Measurements from ENCODE around the gene USP17L30. TPM values are rescaled to one million over a fixed set of nuclear protein-coding genes. Genes with fewer than 3 reads are reported as not detected.

The USP17L30 gene, protein sequence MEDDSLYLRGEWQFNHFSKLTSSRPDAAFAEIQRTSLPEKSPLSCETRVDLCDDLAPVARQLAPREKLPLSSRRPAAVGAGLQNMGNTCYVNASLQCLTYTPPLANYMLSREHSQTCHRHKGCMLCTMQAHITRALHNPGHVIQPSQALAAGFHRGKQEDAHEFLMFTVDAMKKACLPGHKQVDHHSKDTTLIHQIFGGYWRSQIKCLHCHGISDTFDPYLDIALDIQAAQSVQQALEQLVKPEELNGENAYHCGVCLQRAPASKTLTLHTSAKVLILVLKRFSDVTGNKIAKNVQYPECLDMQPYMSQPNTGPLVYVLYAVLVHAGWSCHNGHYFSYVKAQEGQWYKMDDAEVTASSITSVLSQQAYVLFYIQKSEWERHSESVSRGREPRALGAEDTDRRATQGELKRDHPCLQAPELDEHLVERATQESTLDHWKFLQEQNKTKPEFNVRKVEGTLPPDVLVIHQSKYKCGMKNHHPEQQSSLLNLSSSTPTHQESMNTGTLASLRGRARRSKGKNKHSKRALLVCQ
- total RNA-seq, result not detected in 2 replicates

DNA sequence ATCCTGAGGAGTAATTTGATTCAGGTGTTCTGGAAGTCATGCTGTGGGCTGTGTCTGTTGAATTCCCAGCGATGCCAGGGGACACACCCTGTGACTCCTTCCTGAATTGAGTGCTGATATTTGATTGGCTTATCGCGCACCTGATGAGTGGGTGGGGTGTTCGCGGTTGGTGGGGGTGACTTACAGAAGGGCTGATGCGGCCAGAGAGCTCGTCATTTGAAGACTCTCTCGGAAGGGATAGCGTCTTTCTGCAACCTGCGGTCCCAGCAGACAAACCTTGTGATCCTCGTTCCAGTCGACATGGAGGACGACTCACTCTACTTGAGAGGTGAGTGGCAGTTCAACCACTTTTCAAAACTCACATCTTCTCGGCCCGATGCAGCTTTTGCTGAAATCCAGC, at the start of gene USP17L30:
USP17L30 (plus strand) TSS at position 301 of the 400 bp plus-strand sequence; CDS start at position 301, 0 bp downstream.

DNA sequence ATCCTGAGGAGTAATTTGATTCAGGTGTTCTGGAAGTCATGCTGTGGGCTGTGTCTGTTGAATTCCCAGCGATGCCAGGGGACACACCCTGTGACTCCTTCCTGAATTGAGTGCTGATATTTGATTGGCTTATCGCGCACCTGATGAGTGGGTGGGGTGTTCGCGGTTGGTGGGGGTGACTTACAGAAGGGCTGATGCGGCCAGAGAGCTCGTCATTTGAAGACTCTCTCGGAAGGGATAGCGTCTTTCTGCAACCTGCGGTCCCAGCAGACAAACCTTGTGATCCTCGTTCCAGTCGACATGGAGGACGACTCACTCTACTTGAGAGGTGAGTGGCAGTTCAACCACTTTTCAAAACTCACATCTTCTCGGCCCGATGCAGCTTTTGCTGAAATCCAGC, 38.1 kb upstream of the USP17L30 start, which contains the start of gene USP17L24:
USP17L24 (plus strand) TSS at position 301 of the 400 bp plus-strand sequence; CDS start at position 301, 0 bp downstream.

DNA sequence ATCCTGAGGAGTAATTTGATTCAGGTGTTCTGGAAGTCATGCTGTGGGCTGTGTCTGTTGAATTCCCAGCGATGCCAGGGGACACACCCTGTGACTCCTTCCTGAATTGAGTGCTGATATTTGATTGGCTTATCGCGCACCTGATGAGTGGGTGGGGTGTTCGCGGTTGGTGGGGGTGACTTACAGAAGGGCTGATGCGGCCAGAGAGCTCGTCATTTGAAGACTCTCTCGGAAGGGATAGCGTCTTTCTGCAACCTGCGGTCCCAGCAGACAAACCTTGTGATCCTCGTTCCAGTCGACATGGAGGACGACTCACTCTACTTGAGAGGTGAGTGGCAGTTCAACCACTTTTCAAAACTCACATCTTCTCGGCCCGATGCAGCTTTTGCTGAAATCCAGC, 33.3 kb upstream of the USP17L30 start, which contains the start of gene USP17L25:
USP17L25 (plus strand) TSS at position 301 of the 400 bp plus-strand sequence; CDS start at position 301, 0 bp downstream.

DNA sequence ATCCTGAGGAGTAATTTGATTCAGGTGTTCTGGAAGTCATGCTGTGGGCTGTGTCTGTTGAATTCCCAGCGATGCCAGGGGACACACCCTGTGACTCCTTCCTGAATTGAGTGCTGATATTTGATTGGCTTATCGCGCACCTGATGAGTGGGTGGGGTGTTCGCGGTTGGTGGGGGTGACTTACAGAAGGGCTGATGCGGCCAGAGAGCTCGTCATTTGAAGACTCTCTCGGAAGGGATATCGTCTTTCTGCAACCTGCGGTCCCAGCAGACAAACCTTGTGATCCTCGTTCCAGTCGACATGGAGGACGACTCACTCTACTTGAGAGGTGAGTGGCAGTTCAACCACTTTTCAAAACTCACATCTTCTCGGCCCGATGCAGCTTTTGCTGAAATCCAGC, 28.6 kb upstream of the USP17L30 start, which contains the start of gene USP17L26:
USP17L26 (plus strand) TSS at position 301 of the 400 bp plus-strand sequence; CDS start at position 301, 0 bp downstream.

DNA sequence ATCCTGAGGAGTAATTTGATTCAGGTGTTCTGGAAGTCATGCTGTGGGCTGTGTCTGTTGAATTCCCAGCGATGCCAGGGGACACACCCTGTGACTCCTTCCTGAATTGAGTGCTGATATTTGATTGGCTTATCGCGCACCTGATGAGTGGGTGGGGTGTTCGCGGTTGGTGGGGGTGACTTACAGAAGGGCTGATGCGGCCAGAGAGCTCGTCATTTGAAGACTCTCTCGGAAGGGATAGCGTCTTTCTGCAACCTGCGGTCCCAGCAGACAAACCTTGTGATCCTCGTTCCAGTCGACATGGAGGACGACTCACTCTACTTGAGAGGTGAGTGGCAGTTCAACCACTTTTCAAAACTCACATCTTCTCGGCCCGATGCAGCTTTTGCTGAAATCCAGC, 23.8 kb upstream of the USP17L30 start, which contains the start of gene USP17L5:
USP17L5 (plus strand) TSS at position 301 of the 400 bp plus-strand sequence; CDS start at position 301, 0 bp downstream.

DNA sequence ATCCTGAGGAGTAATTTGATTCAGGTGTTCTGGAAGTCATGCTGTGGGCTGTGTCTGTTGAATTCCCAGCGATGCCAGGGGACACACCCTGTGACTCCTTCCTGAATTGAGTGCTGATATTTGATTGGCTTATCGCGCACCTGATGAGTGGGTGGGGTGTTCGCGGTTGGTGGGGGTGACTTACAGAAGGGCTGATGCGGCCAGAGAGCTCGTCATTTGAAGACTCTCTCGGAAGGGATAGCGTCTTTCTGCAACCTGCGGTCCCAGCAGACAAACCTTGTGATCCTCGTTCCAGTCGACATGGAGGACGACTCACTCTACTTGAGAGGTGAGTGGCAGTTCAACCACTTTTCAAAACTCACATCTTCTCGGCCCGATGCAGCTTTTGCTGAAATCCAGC, 19.1 kb upstream of the USP17L30 start, which contains the start of gene USP17L27:
USP17L27 (plus strand) TSS at position 301 of the 400 bp plus-strand sequence; CDS start at position 301, 0 bp downstream.

DNA sequence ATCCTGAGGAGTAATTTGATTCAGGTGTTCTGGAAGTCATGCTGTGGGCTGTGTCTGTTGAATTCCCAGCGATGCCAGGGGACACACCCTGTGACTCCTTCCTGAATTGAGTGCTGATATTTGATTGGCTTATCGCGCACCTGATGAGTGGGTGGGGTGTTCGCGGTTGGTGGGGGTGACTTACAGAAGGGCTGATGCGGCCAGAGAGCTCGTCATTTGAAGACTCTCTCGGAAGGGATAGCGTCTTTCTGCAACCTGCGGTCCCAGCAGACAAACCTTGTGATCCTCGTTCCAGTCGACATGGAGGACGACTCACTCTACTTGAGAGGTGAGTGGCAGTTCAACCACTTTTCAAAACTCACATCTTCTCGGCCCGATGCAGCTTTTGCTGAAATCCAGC, 14.3 kb upstream of the USP17L30 start, which contains the start of gene USP17L28:
USP17L28 (plus strand) TSS at position 301 of the 400 bp plus-strand sequence; CDS start at position 301, 0 bp downstream.

DNA sequence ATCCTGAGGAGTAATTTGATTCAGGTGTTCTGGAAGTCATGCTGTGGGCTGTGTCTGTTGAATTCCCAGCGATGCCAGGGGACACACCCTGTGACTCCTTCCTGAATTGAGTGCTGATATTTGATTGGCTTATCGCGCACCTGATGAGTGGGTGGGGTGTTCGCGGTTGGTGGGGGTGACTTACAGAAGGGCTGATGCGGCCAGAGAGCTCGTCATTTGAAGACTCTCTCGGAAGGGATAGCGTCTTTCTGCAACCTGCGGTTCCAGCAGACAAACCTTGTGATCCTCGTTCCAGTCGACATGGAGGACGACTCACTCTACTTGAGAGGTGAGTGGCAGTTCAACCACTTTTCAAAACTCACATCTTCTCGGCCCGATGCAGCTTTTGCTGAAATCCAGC, 9.6 kb upstream of the USP17L30 start, which contains the start of gene USP17L29:
USP17L29 (plus strand) TSS at position 301 of the 400 bp plus-strand sequence; CDS start at position 301, 0 bp downstream.

Other genes with a start within 250 kb of the USP17L30 start
- gene FAM90A26, start 192.7 kb upstream of the USP17L30 start, total RNA-seq, result not detected in 2 replicates
- gene USP17L10, start 152.5 kb upstream of the USP17L30 start, total RNA-seq, result not detected in 2 replicates
- not detected in 2 replicates for gene USP17L11, start 147.7 kb upstream of the USP17L30 start, total RNA-seq
- gene USP17L12, start 143.0 kb upstream of the USP17L30 start, total RNA-seq, result not detected in 2 replicates
- gene USP17L13, start 138.2 kb upstream of the USP17L30 start, total RNA-seq, result not detected in 2 replicates
- not detected in 2 replicates for gene USP17L15, start 128.7 kb upstream of the USP17L30 start, total RNA-seq
- not detected in 2 replicates for gene USP17L17, start 119.2 kb upstream of the USP17L30 start, total RNA-seq
- gene USP17L18, start 114.5 kb upstream of the USP17L30 start, total RNA-seq, result not detected in 2 replicates
- gene USP17L19, start 109.8 kb upstream of the USP17L30 start, total RNA-seq, result not detected in 2 replicates
- gene USP17L20, start 105.0 kb upstream of the USP17L30 start, total RNA-seq, result not detected in 2 replicates
- gene USP17L21, start 100.3 kb upstream of the USP17L30 start, total RNA-seq, result not detected in 2 replicates
- not detected in 2 replicates for gene USP17L22, start 95.5 kb upstream of the USP17L30 start, total RNA-seq
- not detected in 2 replicates for gene USP17L24, start 38.0 kb upstream of the USP17L30 start, total RNA-seq
- gene USP17L25, start 33.2 kb upstream of the USP17L30 start, total RNA-seq, result not detected in 2 replicates
- not detected in 2 replicates for gene USP17L26, start 28.5 kb upstream of the USP17L30 start, total RNA-seq
- not detected in 2 replicates for gene USP17L5, start 23.7 kb upstream of the USP17L30 start, total RNA-seq
- not detected in 2 replicates for gene USP17L27, start 19.0 kb upstream of the USP17L30 start, total RNA-seq
- gene USP17L28, start 14.2 kb upstream of the USP17L30 start, total RNA-seq, result not detected in 2 replicates
- gene USP17L29, start 9.5 kb upstream of the USP17L30 start, total RNA-seq, result not detected in 2 replicates
- not detected in 2 replicates for gene DEFB131A, start 81.3 kb downstream of the USP17L30 start, total RNA-seq